Measurements from ENCODE around the gene KCNQ5. TPM values are rescaled to one million over a fixed set of nuclear protein-coding genes. Genes with fewer than 3 reads are reported as not detected.
A peak's percentile ranks its signal among the peaks of the same experiment; 100 is the strongest.

KCNQ5 gene
- polyA plus RNA-seq, 3 donors, result not detected

DNA sequence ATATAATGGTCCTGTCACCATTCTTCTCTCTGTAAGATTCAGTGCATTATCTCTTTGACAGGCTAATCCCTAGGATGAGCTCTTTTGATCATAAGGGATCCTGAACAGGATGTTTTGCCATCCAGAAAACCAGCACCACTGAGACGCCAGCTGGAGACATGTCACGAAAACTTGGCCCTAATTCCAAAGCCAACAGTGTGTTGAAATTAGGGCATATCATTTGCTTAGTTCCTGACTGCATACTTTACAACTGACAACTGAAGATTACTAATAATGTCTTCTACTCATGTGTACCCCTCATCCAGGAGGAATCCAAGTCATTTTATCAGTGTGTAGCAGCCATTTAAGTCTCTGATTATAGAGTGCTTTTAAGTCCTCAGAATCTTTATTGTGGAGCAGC lies 243.6 kb downstream of the KCNQ5 start:
- 64% methylated on average over 2 of the region's 2 CpGs for WGBS (ENCODE audit: insufficient coverage)
- Histone ChIP-seq H3K27me3 (ENCODE audit: control insufficient read depth in 2 of 2, insufficient read depth in 2 of 2, low read length in 2 of 2) (no peaks in the 10 kb centered on the region), H3K9ac (ENCODE audit: insufficient read depth, low read length, poor library complexity, severe bottlenecking) (no peak overlapping the region), H3K27ac (ENCODE audit: low read depth in 1 of 2, low read length in 2 of 2) (no peak overlapping the region), H3K79me2 (ENCODE audit: insufficient read depth, low read length) (no peaks in the 10 kb centered on the region), H3K4me1 (ENCODE audit: control insufficient read depth in 1 of 2, insufficient read depth in 2 of 2, low read length in 2 of 2) (peaks cover 12 to 23% of the 10 kb centered on the region in 2 donors), H2AFZ (ENCODE audit: insufficient read depth, low read depth, low read length, poor library complexity, severe bottlenecking) (peak overlapping the region; percentile 61), H4K20me1 (ENCODE audit: insufficient read depth, low read length) (no peaks in the 10 kb centered on the region), H3K4me3 (replicated peaks in 1 of 3; ENCODE audit: low read depth in 2 of 3, low read length in 3 of 3) (no peak overlapping the region), H3K9me3 (replicated peaks in 1 of 2; ENCODE audit: control insufficient read depth in 1 of 2, insufficient read depth in 1 of 2, low read length in 2 of 2) (no peaks in the 10 kb centered on the region), H3K36me3 (replicated peaks in 1 of 2; ENCODE audit: control insufficient read depth in 1 of 2, insufficient read depth in 2 of 2, low read length in 2 of 2) (no peaks in the 10 kb centered on the region), H3K4me2 (replicated peaks; ENCODE audit: extremely low read depth, low read length, poor library complexity, severe bottlenecking) (no peak overlapping the region)
- intact Hi-C loops (cut with micrococcal nuclease), result no loop called here
- Mint-ChIP-seq H3K36me3 (no peaks in the 10 kb centered on the region), H3K27me3 (ENCODE audit: low read depth in 3 of 3) (no peaks in the 10 kb centered on the region), H3K4me1 (peaks cover 17% of the 10 kb centered on the region), H3K4me3 (no peak overlapping the region), H3K27ac (no peak overlapping the region), H3K9me3 (no peaks in the 10 kb centered on the region)
- TF ChIP-seq CTCF (IDR thresholded peaks at IDR 0.05), result no peak
- no peak for DNase-seq

GRCh38 chr6:72869621-72870020 lies 247.8 kb downstream of the KCNQ5 start:
- Mint-ChIP-seq H3K27ac (no peak overlapping the region), H3K27me3 (ENCODE audit: low read depth in 3 of 3) (no peaks in the 10 kb centered on the region), H3K36me3 (no peaks in the 10 kb centered on the region), H3K4me3 (no peak overlapping the region), H3K4me1 (no peaks in the 10 kb centered on the region), H3K9me3 (no peaks in the 10 kb centered on the region)
- Histone ChIP-seq H3K27ac (ENCODE audit: low read depth in 1 of 2, low read length in 2 of 2) (no peak overlapping the region), H2AFZ (ENCODE audit: insufficient read depth, low read depth, low read length, poor library complexity, severe bottlenecking) (no peak overlapping the region), H3K4me3 (replicated peaks in 1 of 3; ENCODE audit: low read depth in 2 of 3, low read length in 3 of 3) (no peak overlapping the region), H3K79me2 (ENCODE audit: insufficient read depth, low read length) (no peaks in the 10 kb centered on the region), H3K9me3 (replicated peaks in 1 of 2; ENCODE audit: control insufficient read depth in 1 of 2, insufficient read depth in 1 of 2, low read length in 2 of 2) (no peaks in the 10 kb centered on the region), H4K20me1 (ENCODE audit: insufficient read depth, low read length) (no peaks in the 10 kb centered on the region), H3K9ac (ENCODE audit: insufficient read depth, low read length, poor library complexity, severe bottlenecking) (no peak overlapping the region), H3K4me1 (ENCODE audit: control insufficient read depth in 1 of 2, insufficient read depth in 2 of 2, low read length in 2 of 2) (peaks cover 4 to 11% of the 10 kb centered on the region in 2 donors), H3K4me2 (replicated peaks; ENCODE audit: extremely low read depth, low read length, poor library complexity, severe bottlenecking) (no peak overlapping the region), H3K27me3 (ENCODE audit: control insufficient read depth in 2 of 2, insufficient read depth in 2 of 2, low read length in 2 of 2) (no peaks in the 10 kb centered on the region), H3K36me3 (replicated peaks in 1 of 2; ENCODE audit: control insufficient read depth in 1 of 2, insufficient read depth in 2 of 2, low read length in 2 of 2) (no peaks in the 10 kb centered on the region)
- WGBS (ENCODE audit: insufficient coverage), result 100% methylated on average over 2 of the region's 5 CpGs
- TF ChIP-seq CTCF (IDR thresholded peaks at IDR 0.05), result no peak
- intact Hi-C loops (cut with micrococcal nuclease), result no loop called here
- no peak for DNase-seq

Data from CD14-positive monocyte (primary cell).